GM12864 (cell line): ENCODE data around the gene DRD4.

Source experiments
- DNase-seq: peaks from one replicate; pipeline ENCODE4 v3.0.0-alpha.2; 2011; ENCODE audit warnings: low read depth
- H3K4me3 ChIP-seq: 2 replicates; pipeline ENCODE4 v1.5.1; 2011; ENCODE audit warnings: mild to moderate bottlenecking, low read depth, low read length, control low read depth
- CTCF ChIP-seq: IDR thresholded peaks from 2 replicates; pipeline ENCODE4 v1.5.1; 2011; ENCODE audit warnings: low read depth, mild to moderate bottlenecking, moderate library complexity, low read length, control low read depth, inconsistent platforms; ENCODE audit errors: missing control alignments

DRD4 gene

DNA sequence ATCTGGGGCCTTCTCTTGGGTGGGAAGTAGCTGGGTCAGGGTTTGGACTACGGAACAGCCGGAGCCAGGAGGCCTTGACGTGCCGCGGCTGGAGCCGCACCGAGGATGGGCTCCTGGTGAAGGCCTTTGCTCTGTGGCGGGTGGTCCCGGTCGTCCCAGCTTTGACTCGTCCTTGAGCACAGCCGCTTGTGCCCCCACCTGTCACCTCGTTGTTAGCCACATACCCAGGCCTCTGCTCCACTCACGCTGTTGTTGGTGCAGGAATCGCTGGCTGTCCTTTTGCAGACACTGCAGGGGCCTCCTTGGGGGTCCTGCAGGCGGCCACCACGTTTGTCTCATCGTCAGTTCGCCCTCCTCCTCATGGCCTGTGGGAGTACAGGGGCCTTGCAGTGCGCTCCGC, 43.7 kb upstream of the DRD4 start:
- no peak for DNase-seq
- H3K4me3 ChIP-seq, result no peak overlapping the region
- TF ChIP-seq CTCF, result no peak

DNA sequence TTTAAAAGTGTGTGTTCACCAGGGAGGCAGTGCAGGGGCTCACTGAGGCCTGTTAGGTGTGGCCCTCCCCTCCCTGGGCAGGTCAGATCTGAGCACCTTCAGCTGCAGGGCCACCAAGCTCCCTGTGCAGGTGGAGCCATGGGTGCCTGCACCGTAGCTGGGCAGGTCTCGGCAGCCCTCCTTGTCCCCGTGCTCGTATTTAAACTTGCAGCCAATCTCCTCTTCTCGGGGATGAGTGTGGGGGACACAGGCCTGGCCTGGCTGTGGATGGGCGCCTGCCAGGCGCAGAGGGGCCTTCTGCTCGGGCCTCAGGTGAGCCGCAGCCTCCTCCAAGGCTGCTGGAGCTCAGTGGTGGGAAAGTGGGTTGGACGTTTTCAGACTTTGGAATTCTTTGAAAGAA, 41.7 kb upstream of the DRD4 start:
- H3K4me3 ChIP-seq, result no peak overlapping the region
- no peak for TF ChIP-seq CTCF
- DNase-seq, result no peak

GRCh38 chr11:596374-596773, 40.7 kb upstream of the DRD4 start:
- H3K4me3 ChIP-seq, result no peak overlapping the region
- DNase-seq, result no peak
- TF ChIP-seq CTCF, result no peak

- DNase-seq, result no peak
- TF ChIP-seq CTCF, result peak; percentile 46
- H3K4me3 ChIP-seq, result no peak overlapping the region
Measured at GRCh38 chr11:597166-597725, 39.8 kb upstream of the DRD4 start.

DNA sequence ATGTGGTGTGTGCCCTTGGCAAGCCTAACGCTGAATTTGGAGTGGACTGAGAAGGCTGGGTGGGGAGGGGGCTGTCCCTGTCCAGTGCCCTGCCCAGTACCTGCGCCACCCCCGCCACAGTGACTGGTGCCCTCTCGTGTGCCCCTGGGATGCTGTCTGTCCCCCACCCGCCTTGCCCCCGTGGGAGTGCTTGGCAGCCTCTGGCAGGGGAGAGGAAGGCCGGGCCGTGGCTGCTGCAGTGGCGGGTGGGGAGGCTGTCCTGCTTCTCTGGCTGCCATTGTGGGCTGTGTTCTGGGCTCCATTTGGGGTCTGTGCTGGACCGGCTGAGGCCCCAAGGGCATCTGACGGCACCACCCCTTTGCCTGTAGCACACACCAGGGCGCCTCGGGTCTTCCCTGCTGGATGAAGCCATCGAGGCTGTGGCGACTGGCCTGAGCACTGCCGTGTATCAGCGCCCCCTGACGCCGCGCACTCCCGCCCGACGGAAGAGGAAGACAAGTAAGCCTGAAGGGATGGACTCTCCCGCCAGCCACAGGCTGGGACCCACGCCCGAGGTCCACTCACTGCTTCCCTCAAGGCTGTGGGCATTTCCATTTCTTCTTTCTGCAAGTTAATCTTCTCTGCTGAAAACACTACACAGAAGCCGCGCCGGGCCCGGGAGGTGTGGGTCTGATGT, 38.9 kb upstream of the DRD4 start:
- no peak for DNase-seq
- no peak overlapping the region for H3K4me3 ChIP-seq
- TF ChIP-seq CTCF, result no peak

DNA sequence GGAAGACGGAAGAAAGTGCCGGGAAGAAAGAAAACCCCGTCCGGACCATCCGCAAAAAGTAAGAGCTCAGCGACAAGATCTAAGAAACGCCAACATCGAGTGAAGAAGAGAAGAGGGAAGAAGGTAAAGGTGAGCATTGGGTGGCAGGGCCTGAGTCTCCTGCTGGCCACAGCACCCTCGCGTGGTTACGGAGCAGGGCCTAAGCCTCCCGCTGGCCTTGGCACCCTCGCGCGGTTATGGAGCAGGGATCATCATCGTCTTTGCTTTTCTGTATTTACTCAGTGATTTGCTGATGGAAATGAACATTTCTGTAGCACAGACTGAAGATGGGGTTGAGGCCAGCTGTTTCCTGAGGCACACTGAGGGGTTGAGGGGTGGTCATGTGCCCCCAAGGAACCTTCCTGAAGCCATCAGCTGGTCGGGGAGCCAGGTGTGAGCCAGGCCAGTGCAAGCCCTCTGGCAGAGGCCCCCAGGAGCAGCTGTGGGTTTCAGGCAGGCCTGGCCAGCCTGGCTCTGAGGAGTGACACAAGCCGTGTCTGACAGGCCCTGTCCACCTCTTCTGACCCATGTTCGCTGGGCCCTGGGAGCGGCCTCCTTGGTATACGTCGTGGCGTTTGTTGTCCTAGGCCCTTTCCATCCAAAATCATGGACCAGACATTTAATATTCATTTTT, 35.4 kb upstream of the DRD4 start:
- TF ChIP-seq CTCF, result no peak
- DNase-seq, result no peak
- no peak overlapping the region for H3K4me3 ChIP-seq
